Neural crest cell (in vitro differentiated cells): ENCODE results near the gene ARHGEF18. TPM values are rescaled to one million over a fixed set of nuclear protein-coding genes. Genes with fewer than 3 reads are reported as not detected.

Experiments
- DNase-seq: peaks from one replicate; pipeline ENCODE4 v3.0.0; 2021; ENCODE audit warnings: low read depth, mixed read lengths, low spot score
- H3K27ac Mint-ChIP-seq: one replicate; pipeline ENCODE4 v1.8.0; 2021; ENCODE audit warnings: mild to moderate bottlenecking, mixed read lengths; ENCODE audit not compliant: unreplicated experiment
- H3K27me3 Mint-ChIP-seq: 2 replicates; pipeline ENCODE4 v1.8.0; 2021; ENCODE audit warnings: low read depth, mild to moderate bottlenecking, mixed read lengths
- H3K36me3 Mint-ChIP-seq: 2 replicates; pipeline ENCODE4 v1.8.0; 2021; ENCODE audit warnings: low read depth, mild to moderate bottlenecking, mixed read lengths
- H3K4me1 Mint-ChIP-seq: 2 replicates; pipeline ENCODE4 v1.8.0; 2021; ENCODE audit warnings: mixed read lengths
- H3K4me3 Mint-ChIP-seq: one replicate; pipeline ENCODE4 v1.8.0; 2021; ENCODE audit warnings: mild to moderate bottlenecking, mixed read lengths
- H3K9me3 Mint-ChIP-seq: 2 replicates; pipeline ENCODE4 v1.8.0; 2021; ENCODE audit warnings: mixed read lengths
- total RNA-seq: library from RNA; stranded (reverse); gene quantifications from 2 replicates; pipeline ENCODE4 v1.2.1, GENCODE V29; 2021
- TF ChIP-seq, protein P1 (sequence below): fragments of 200-600 bp; sonication (generic); conservative IDR thresholded peaks from 2 replicates; pipeline ENCODE4 v1.5.0; 2021; ENCODE audit warnings: antibody characterized with exemption, mild to moderate bottlenecking

Gene ARHGEF18
- total RNA-seq, 1 donor from 2014 or later: 36.5 TPM

DNA sequence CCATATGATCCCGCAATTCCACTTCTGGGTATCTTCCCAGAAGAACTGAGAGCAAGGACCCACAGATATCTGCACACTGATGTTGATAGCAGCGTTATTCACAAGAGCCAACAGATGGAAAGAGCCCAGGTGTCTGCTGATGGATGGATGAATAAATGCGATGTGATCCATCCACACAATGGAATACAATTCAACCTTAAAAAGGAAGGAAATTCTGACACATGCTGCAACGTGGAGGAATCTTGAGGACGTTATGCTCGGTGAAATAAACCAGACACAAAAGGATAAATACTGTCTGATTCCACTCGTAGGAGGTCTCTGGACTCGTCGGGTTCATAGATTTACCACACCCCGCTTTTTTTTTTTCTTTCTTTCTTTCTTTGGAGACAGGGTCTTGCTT lies 21.8 kb downstream of the ARHGEF18 start:
- no peaks in the 10 kb centered on the region for H3K9me3 Mint-ChIP-seq
- no peak overlapping the region for H3K4me3 Mint-ChIP-seq
- H3K27ac Mint-ChIP-seq: no peak overlapping the region
- H3K36me3 Mint-ChIP-seq: no peaks in the 10 kb centered on the region
- no peaks in the 10 kb centered on the region for H3K4me1 Mint-ChIP-seq
- peaks cover 16% of the 10 kb centered on the region for H3K27me3 Mint-ChIP-seq
- DNase-seq: no peak
- TF ChIP-seq, protein P1, sequence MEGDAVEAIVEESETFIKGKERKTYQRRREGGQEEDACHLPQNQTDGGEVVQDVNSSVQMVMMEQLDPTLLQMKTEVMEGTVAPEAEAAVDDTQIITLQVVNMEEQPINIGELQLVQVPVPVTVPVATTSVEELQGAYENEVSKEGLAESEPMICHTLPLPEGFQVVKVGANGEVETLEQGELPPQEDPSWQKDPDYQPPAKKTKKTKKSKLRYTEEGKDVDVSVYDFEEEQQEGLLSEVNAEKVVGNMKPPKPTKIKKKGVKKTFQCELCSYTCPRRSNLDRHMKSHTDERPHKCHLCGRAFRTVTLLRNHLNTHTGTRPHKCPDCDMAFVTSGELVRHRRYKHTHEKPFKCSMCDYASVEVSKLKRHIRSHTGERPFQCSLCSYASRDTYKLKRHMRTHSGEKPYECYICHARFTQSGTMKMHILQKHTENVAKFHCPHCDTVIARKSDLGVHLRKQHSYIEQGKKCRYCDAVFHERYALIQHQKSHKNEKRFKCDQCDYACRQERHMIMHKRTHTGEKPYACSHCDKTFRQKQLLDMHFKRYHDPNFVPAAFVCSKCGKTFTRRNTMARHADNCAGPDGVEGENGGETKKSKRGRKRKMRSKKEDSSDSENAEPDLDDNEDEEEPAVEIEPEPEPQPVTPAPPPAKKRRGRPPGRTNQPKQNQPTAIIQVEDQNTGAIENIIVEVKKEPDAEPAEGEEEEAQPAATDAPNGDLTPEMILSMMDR: no peak

DNA sequence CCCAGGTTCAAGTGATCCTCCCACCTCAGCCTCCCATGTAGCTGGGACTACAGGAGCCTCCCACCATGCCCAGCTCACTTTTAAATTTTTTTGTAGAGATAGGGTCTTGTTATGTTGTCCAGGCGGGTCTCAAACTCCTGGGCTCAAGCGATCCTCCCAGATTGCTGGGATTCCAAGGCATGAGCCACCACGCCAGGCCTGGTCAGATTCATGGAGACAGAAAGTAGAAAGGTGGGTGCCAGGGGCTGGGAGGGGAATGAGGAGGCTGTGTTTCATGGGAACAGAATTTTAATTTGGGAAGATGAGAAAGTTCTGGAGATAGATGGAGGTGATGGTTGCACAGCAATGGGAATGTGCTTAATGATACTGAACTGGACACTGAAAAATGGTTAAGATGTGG lies 22.3 kb downstream of the ARHGEF18 start:
- Mint-ChIP-seq H3K36me3 (no peaks in the 10 kb centered on the region), H3K9me3 (no peaks in the 10 kb centered on the region), H3K27me3 (peaks cover 12% of the 10 kb centered on the region), H3K4me1 (no peaks in the 10 kb centered on the region), H3K27ac (peak overlapping the region; percentile 67), H3K4me3 (no peak overlapping the region)
- TF ChIP-seq, protein P1: no peak
- DNase-seq: no peak

DNA sequence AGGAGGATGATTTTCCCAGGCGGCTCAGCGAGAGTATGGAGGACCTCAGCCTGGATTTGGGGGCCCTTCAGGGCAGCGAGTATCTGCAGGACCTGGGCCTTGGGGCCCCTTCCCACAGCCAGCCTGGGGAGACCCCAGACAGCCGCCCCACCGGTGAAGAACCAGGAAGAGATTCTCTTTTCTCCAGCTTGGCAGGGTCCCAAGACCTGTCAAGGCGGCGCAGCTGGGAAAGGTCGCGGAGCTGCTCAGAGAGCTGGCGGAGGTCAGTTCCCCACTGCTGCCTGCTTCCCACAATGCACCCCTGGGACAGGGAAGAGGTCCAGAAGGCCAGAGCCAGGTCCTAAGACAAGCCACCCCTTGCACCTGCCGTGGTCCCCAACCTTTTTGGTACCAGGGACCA lies 24.1 kb downstream of the ARHGEF18 start:
- H3K4me1 Mint-ChIP-seq: no peaks in the 10 kb centered on the region
- no peaks in the 10 kb centered on the region for H3K36me3 Mint-ChIP-seq
- DNase-seq: no peak
- no peak overlapping the region for H3K4me3 Mint-ChIP-seq
- no peak overlapping the region for H3K27ac Mint-ChIP-seq
- peaks cover 7% of the 10 kb centered on the region for H3K27me3 Mint-ChIP-seq
- no peaks in the 10 kb centered on the region for H3K9me3 Mint-ChIP-seq
- TF ChIP-seq, protein P1: no peak

DNA sequence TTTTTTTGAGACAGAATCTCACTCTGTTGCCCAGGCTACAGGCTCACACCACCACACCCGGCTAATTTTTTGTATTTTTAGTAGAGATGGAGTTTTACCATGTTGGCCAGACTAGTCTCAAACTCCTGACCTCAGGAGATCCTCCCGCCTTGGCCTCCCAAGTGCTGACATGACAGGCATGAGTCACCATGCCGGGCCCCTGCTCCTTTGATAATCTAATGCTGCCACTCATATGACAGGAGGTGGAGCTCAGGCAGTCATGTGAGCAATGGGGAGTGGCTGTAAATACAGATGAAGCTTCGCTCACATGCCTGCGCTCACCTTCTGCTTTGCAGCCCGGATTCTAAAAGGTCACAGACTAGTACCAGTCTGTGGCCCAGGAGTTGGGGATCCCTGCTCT lies 25.1 kb downstream of the ARHGEF18 start:
- Mint-ChIP-seq H3K27ac (no peak overlapping the region), H3K36me3 (no peaks in the 10 kb centered on the region), H3K4me3 (no peak overlapping the region), H3K4me1 (no peaks in the 10 kb centered on the region), H3K9me3 (no peaks in the 10 kb centered on the region), H3K27me3 (peaks cover 3% of the 10 kb centered on the region)
- no peak for DNase-seq
- TF ChIP-seq, protein P1: no peak

DNA sequence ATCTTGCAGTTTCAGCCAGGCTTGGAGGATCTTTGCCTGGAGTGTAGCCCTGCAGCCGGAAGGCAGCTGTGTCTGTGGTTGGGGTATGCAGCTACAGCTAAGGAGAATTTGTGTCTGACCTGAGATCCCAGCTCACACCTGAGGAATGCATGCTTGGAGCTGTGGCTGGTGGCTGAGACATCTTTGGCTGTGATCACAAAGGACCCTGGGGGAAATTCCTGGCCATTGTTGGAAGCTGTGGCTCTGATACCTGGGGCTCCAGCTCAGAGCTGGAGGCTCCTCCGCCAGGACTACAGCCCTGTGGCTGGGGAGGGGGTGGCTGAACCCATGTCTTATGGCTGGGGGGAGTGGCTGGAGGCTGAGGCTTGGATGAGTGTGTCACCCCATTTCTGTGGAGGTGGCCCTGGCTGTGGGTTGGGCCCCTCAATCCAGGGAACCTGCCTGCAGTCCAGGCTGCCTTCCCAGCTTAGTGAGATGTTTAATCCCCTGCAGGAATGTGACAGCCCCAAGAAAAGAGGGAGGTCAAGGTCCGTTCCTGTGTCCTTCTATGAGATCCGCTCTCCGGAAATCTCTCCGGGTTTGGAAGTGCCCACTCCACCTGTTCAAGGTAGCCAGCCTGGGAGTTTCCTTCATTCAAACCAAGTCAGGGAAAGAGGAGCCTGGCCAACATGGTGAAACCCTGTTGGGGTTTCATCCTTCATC lies 27.6 kb downstream of the ARHGEF18 start:
- H3K9me3 Mint-ChIP-seq: no peaks in the 10 kb centered on the region
- no peak for DNase-seq
- no peak overlapping the region for H3K27ac Mint-ChIP-seq
- TF ChIP-seq, protein P1: no peak
- no peaks in the 10 kb centered on the region for H3K27me3 Mint-ChIP-seq
- no peak overlapping the region for H3K4me3 Mint-ChIP-seq
- H3K36me3 Mint-ChIP-seq: no peaks in the 10 kb centered on the region
- H3K4me1 Mint-ChIP-seq: no peaks in the 10 kb centered on the region
